Type B pancreatic cell (in vitro differentiated cells): ENCODE results near the gene ZNF281. TPM values are rescaled to one million over a fixed set of nuclear protein-coding genes. Genes with fewer than 3 reads are reported as not detected.
"Not testable (repeated sequence)": the region's sequence is repeated elsewhere in the genome, so short reads cannot be mapped to it uniquely, and the experiment has no call there.

Source experiments
- DNase-seq: peaks from one replicate; pipeline ENCODE4 v3.0.0; 2021; ENCODE audit warnings: mixed read lengths; ENCODE audit not compliant: unreplicated experiment; ENCODE audit errors: extremely low spot score
- H3K27ac Mint-ChIP-seq: 2 replicates; pipeline ENCODE4 v1.8.0; 2021; ENCODE audit warnings: mild to moderate bottlenecking, mixed read lengths
- H3K27me3 Mint-ChIP-seq: 2 replicates; pipeline ENCODE4 v1.8.0; 2021; ENCODE audit warnings: mixed read lengths
- H3K36me3 Mint-ChIP-seq: 2 replicates; pipeline ENCODE4 v1.8.0; 2021; ENCODE audit warnings: mixed read lengths
- H3K4me1 Mint-ChIP-seq: one replicate; pipeline ENCODE4 v1.8.0; 2021; ENCODE audit warnings: mixed read lengths; ENCODE audit not compliant: unreplicated experiment
- H3K4me3 Mint-ChIP-seq: 2 replicates; pipeline ENCODE4 v1.8.0; 2021; ENCODE audit warnings: mild to moderate bottlenecking, mixed read lengths
- H3K9me3 Mint-ChIP-seq: 2 replicates; pipeline ENCODE4 v1.8.0; 2021; ENCODE audit warnings: mixed read lengths
- total RNA-seq: library from RNA; stranded (reverse); gene quantifications from 2 replicates; pipeline ENCODE4 v1.2.1, GENCODE V29; 2021; ENCODE audit warnings: low replicate concordance
- TF ChIP-seq, protein P1 (sequence below): fragments of 200-600 bp; sonication (generic); conservative IDR thresholded peaks from 2 replicates; pipeline ENCODE4 v1.5.0; 2021; ENCODE audit warnings: antibody characterized with exemption, mild to moderate bottlenecking

ZNF281 gene
- total RNA-seq, 1 donor from 2014 or later: 30.5 TPM

DNA sequence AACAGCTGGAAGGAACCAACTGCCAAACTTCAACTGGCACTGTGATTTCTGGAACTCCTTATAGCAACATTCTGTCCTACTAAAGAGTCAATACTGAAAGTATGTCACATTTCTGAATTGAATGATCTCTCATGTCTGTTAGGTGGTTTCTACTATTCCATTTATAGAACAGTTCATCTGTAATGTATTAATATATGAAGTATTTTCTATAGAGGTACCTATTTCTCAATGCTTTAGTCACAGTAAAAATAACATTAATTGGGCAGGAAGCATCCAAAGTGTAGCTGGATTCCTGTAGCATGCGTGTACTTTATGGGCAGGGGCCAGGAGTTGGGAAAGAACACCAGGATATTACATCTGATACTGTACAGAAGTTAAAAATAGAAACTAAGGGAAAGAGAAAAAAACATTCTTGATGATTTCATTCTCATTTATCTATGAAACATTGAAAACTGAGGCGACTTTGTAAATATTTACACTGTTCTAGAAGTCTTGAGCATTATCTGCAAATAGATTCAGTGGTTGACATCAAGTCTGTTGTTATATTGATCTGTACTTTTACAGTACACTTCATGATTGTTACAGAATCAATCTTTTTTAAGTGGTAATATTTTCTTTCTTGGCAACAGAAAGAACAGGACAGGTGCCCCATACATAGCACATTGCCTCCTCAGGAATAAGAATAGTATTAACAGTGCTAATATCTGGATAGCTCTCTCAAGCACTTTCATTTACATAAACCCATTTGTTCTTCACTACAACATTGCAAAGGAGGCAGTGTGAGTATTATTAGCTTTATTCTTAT lies 6.2 kb upstream of the ZNF281 start:
- H3K9me3 Mint-ChIP-seq: no peaks in the 10 kb centered on the region
- no peak overlapping the region for H3K4me3 Mint-ChIP-seq
- no peak overlapping the region for H3K27ac Mint-ChIP-seq
- H3K4me1 Mint-ChIP-seq: peaks cover 8% of the 10 kb centered on the region
- no peaks in the 10 kb centered on the region for H3K36me3 Mint-ChIP-seq
- TF ChIP-seq, protein P1, sequence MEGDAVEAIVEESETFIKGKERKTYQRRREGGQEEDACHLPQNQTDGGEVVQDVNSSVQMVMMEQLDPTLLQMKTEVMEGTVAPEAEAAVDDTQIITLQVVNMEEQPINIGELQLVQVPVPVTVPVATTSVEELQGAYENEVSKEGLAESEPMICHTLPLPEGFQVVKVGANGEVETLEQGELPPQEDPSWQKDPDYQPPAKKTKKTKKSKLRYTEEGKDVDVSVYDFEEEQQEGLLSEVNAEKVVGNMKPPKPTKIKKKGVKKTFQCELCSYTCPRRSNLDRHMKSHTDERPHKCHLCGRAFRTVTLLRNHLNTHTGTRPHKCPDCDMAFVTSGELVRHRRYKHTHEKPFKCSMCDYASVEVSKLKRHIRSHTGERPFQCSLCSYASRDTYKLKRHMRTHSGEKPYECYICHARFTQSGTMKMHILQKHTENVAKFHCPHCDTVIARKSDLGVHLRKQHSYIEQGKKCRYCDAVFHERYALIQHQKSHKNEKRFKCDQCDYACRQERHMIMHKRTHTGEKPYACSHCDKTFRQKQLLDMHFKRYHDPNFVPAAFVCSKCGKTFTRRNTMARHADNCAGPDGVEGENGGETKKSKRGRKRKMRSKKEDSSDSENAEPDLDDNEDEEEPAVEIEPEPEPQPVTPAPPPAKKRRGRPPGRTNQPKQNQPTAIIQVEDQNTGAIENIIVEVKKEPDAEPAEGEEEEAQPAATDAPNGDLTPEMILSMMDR: no peak
- DNase-seq: no peak
- peaks cover 10% of the 10 kb centered on the region for H3K27me3 Mint-ChIP-seq

DNA sequence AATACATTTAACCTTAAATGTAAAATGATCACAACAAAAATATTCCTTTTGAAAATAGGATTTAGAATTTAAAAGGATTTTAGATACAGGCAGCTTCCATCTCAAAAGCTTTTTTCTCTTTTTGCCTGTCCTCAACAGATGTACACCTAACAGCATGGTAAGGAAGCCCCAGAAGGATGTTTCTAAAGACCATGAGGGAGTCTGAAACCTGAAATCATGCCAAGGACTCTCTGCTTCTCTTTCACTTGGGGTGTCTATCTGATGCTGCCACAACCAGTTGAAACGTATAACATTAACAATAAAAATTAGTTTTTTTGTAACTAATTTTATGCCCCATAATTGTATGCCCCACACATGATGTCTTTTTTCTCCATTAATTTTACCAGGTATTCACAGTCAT lies 5.4 kb upstream of the ZNF281 start:
- Mint-ChIP-seq H3K9me3 (no peaks in the 10 kb centered on the region), H3K4me3 (no peak overlapping the region), H3K27ac (no peak overlapping the region), H3K4me1 (peaks cover 14% of the 10 kb centered on the region), H3K36me3 (peaks cover under 1% of the 10 kb centered on the region), H3K27me3 (peaks cover 15% of the 10 kb centered on the region)
- TF ChIP-seq, protein P1: no peak
- no peak for DNase-seq

GRCh38 chr1:200414657-200415056 lies 4.8 kb upstream of the ZNF281 start:
- TF ChIP-seq, protein P1: no peak
- Mint-ChIP-seq H3K27ac (no peak overlapping the region), H3K36me3 (peaks cover 6% of the 10 kb centered on the region), H3K4me1 (peaks cover 20% of the 10 kb centered on the region), H3K9me3 (no peaks in the 10 kb centered on the region), H3K27me3 (peaks cover 15% of the 10 kb centered on the region), H3K4me3 (no peak overlapping the region)
- no peak for DNase-seq

DNA sequence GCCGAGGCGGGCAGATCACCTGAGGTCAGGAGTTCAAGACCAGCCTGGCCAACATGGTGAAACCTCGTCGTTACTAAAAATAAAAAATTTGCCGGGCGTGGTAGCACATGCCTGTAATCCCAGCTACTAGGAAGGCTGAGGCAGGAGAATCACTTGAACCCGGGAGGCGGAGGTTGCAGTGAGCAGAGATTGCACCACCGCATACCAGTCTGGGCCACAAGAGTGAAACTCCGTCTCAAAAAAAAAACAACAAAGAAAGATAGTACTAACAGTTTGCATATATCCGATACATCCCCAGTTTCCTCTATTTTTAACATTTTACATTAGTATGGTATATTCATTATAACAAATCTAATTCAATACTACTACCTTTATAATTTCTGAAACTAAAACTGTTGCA lies 3.9 kb upstream of the ZNF281 start:
- H3K27ac Mint-ChIP-seq, H3K9me3 Mint-ChIP-seq, H3K4me3 Mint-ChIP-seq, DNase-seq: not testable (repeated sequence)
- peaks cover 23% of the 10 kb centered on the region for H3K4me1 Mint-ChIP-seq
- H3K36me3 Mint-ChIP-seq: peaks cover 10% of the 10 kb centered on the region
- H3K27me3 Mint-ChIP-seq: peaks cover 15% of the 10 kb centered on the region

- Mint-ChIP-seq H3K9me3 (peaks cover 5% of the 10 kb centered on the region), H3K27me3 (peaks cover 15% of the 10 kb centered on the region), H3K27ac (no peak overlapping the region), H3K4me3 (peak overlapping the region; percentile 70), H3K4me1 (peaks cover 40% of the 10 kb centered on the region), H3K36me3 (peaks cover 32% of the 10 kb centered on the region)
- TF ChIP-seq, protein P1: no peak
- no peak for DNase-seq
These were observed 1.8 kb upstream of the ZNF281 start for GRCh38 chr1:200411406-200412257.

DNA sequence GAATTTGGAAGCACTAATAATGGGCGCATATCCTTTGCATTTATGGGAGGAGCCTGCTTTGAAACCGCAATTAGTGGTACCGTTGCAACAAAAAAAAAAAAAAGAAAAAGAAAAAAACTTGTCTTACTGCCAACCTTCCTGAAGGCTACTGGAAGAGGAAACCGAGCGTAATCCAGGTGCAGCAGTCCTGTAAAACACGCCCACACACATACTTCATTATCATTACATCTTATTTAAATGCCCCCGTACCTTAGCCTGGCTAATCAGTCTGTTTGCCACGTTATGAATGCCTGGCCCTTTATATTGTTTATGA lies 686 bp upstream of the ZNF281 start:
- Mint-ChIP-seq H3K27me3 (peaks cover 15% of the 10 kb centered on the region), H3K9me3 (peaks cover 5% of the 10 kb centered on the region), H3K27ac (peak overlapping the region; percentile 95), H3K36me3 (peaks cover 43% of the 10 kb centered on the region), H3K4me1 (peaks cover 48% of the 10 kb centered on the region), H3K4me3 (peak overlapping the region; percentile 99)
- DNase-seq: no peak
- TF ChIP-seq, protein P1: no peak
